GM23338 (cell line): ENCODE data around the gene DCAKD. TPM values are rescaled to one million over a fixed set of nuclear protein-coding genes. Genes with fewer than 3 reads are reported as not detected.

Source experiments
- polyA plus RNA-seq: library from polyadenylated mRNA; unstranded; fragments of >200 nt; fragmentation: Nextera tagmentation; extraction: Ambion mirVana; gene quantifications from 2 replicates; pipeline ENCODE4 v1.2.1, GENCODE V29; 2016
- small RNA-seq: library from RNA; depleted of rRNA; stranded (forward); fragments of <200 nt; gene quantifications from one replicate; pipeline ENCODE3, GENCODE V24; 2014; ENCODE audit warnings: low replicate concordance
- total RNA-seq: library from RNA; depleted of rRNA; stranded (reverse); fragments of >200 nt; shearing (Covaris generic); gene quantifications from 2 replicates; pipeline ENCODE4 v1.2.3, GENCODE V29; 2014; rRNA removed

Gene DCAKD
- total and polyA plus RNA-seq, 2 experiments from 2014 or later = 23.7 to 57.2 TPM

Small RNAs within 50 kb of the gene (small RNA-seq; reads per million reads assigned to genes)
- gene AC015936.2 (not detected), gene RF00019 (not detected)

Other genes starting within 250 kb of the DCAKD start
- gene GJC1, start 221.3 kb downstream of the DCAKD start, total RNA-seq = 87.8 and 99.2 TPM in 2 replicates
- 32.0 and 34.7 TPM in 2 replicates for gene GJC1, start 221.3 kb downstream of the DCAKD start, polyA plus RNA-seq
- not detected in 2 replicates for gene HIGD1B, start 203.7 kb downstream of the DCAKD start, total RNA-seq
- gene HIGD1B, start 203.7 kb downstream of the DCAKD start, polyA plus RNA-seq = not detected in 2 replicates
- gene EFTUD2, start 152.2 kb downstream of the DCAKD start, total RNA-seq = 196 and 203 TPM in 2 replicates
- gene EFTUD2, start 152.2 kb downstream of the DCAKD start, polyA plus RNA-seq = 52.5 and 61.6 TPM in 2 replicates
- gene GFAP, start 136.1 kb downstream of the DCAKD start, total RNA-seq = 4.0 and 5.1 TPM in 2 replicates
- gene GFAP, start 136.1 kb downstream of the DCAKD start, polyA plus RNA-seq = 0.15 and 0.73 TPM in 2 replicates
- gene KIF18B, start 103.9 kb downstream of the DCAKD start, total RNA-seq = 27.1 and 28.4 TPM in 2 replicates
- gene KIF18B, start 103.9 kb downstream of the DCAKD start, polyA plus RNA-seq = 13.5 and 14.1 TPM in 2 replicates
- 4.9 and 14.4 TPM in 2 replicates for gene C1QL1, start 83.3 kb downstream of the DCAKD start, total RNA-seq
- 4.3 and 6.8 TPM in 2 replicates for gene C1QL1, start 83.3 kb downstream of the DCAKD start, polyA plus RNA-seq
- 80.9 and 95.6 TPM in 2 replicates for gene NMT1, start 9.7 kb upstream of the DCAKD start, total RNA-seq
- gene NMT1, start 9.7 kb upstream of the DCAKD start, polyA plus RNA-seq = 298 and 327 TPM in 2 replicates
- gene PLCD3, start 80.9 kb upstream of the DCAKD start, total RNA-seq = 15.9 and 32.1 TPM in 2 replicates
- gene PLCD3, start 80.9 kb upstream of the DCAKD start, polyA plus RNA-seq = 3.0 and 5.7 TPM in 2 replicates
- 5.1 and 6.7 TPM in 2 replicates for gene ACBD4, start 84.1 kb upstream of the DCAKD start, total RNA-seq
- gene ACBD4, start 84.1 kb upstream of the DCAKD start, polyA plus RNA-seq = 4.5 and 5.1 TPM in 2 replicates
- gene HEXIM1, start 96.8 kb upstream of the DCAKD start, total RNA-seq = 10.9 and 11.9 TPM in 2 replicates
- gene HEXIM1, start 96.8 kb upstream of the DCAKD start, polyA plus RNA-seq = 9.2 and 9.7 TPM in 2 replicates
- 9.0 and 9.8 TPM in 2 replicates for gene HEXIM2, start 110.2 kb upstream of the DCAKD start, total RNA-seq
- 9.5 and 12.4 TPM in 2 replicates for gene HEXIM2, start 110.2 kb upstream of the DCAKD start, polyA plus RNA-seq
- gene FMNL1, start 170.3 kb upstream of the DCAKD start, total RNA-seq = 9.3 and 23.1 TPM in 2 replicates
- gene FMNL1, start 170.3 kb upstream of the DCAKD start, polyA plus RNA-seq = 5.6 and 6.6 TPM in 2 replicates
- not detected in 2 replicates for gene SPATA32, start 210.5 kb upstream of the DCAKD start, total RNA-seq
- 0.23 TPM in 1 of 2 replicates, not detected in the other for gene SPATA32, start 210.5 kb upstream of the DCAKD start, polyA plus RNA-seq